Duodenal mucosa (tissue), 2 donors: Measurements from ENCODE around the gene SERPINA1.

Experiments used
- H3K27ac ChIP-seq: one replicate; pipeline ENCODE4 v1.7.0; 2013; ENCODE audit warnings: low read depth, low read length
- H3K27me3 ChIP-seq, 2 donors: one replicate each; pipeline ENCODE4 v1.7.0; 2013; ENCODE audit warnings: low read length in 2 of 2, control low read depth in 1 of 2; ENCODE audit not compliant: insufficient read depth in 2 of 2, control insufficient read depth in 1 of 2
- H3K36me3 ChIP-seq, 2 donors: one replicate each; pipeline ENCODE4 v1.7.0; 2013; ENCODE audit warnings: low read length in 2 of 2, control low read depth in 1 of 2; ENCODE audit not compliant: insufficient read depth in 2 of 2, control insufficient read depth in 1 of 2
- H3K4me1 ChIP-seq, 2 donors: one replicate each; pipeline ENCODE4 v1.7.0; 2013; ENCODE audit warnings: low read length in 2 of 2, control low read depth in 1 of 2; ENCODE audit not compliant: insufficient read depth in 2 of 2, control insufficient read depth in 1 of 2
- H3K4me3 ChIP-seq, 2 donors: one replicate each; pipeline ENCODE4 v1.7.0; 2013; ENCODE audit warnings: low read length in 2 of 2, low read depth in 1 of 2
- H3K9ac ChIP-seq, 2 donors: one replicate each; pipeline ENCODE4 v1.7.0; 2013; ENCODE audit warnings: low read length in 2 of 2, low read depth in 1 of 2
- H3K9me3 ChIP-seq, 2 donors: one replicate each; pipeline ENCODE4 v1.7.0; 2013; ENCODE audit warnings: low read length in 2 of 2, control low read depth in 1 of 2; ENCODE audit not compliant: control insufficient read depth in 1 of 2

The SERPINA1 gene

GRCh38 chr14:94385553-94386057 lies 2.8 kb downstream of the SERPINA1 start:
- Histone ChIP-seq H3K4me3 (no peak overlapping the region), H3K36me3 (no peaks in the 10 kb centered on the region), H3K4me1 (peaks cover 43 to 60% of the 10 kb centered on the region in 2 donors), H3K9me3 (no peaks in the 10 kb centered on the region), H3K9ac (no peak overlapping the region), H3K27ac (no peak overlapping the region), H3K27me3 (no peaks in the 10 kb centered on the region)

GRCh38 chr14:94384342-94384741 lies 4.1 kb downstream of the SERPINA1 start:
- Histone ChIP-seq H3K4me1 (peaks cover 36 to 50% of the 10 kb centered on the region in 2 donors), H3K27ac (no peak overlapping the region), H3K36me3 (no peaks in the 10 kb centered on the region), H3K9me3 (no peaks in the 10 kb centered on the region), H3K4me3 (no peak overlapping the region), H3K9ac (no peak overlapping the region), H3K27me3 (no peaks in the 10 kb centered on the region)

GRCh38 chr14:94383777-94384176 lies 4.6 kb downstream of the SERPINA1 start:
- Histone ChIP-seq H3K9me3 (no peaks in the 10 kb centered on the region), H3K9ac (no peak overlapping the region), H3K36me3 (no peaks in the 10 kb centered on the region), H3K27ac (no peak overlapping the region), H3K4me1 (peaks cover 31 to 44% of the 10 kb centered on the region in 2 donors), H3K27me3 (no peaks in the 10 kb centered on the region), H3K4me3 (no peak overlapping the region)

- no peak overlapping the region for H3K9ac ChIP-seq
- H3K4me3 ChIP-seq, result no peak overlapping the region
- no peaks in the 10 kb centered on the region for H3K9me3 ChIP-seq
- H3K36me3 ChIP-seq, result no peaks in the 10 kb centered on the region
- no peak overlapping the region for H3K27ac ChIP-seq
- H3K4me1 ChIP-seq, result peaks cover 24 to 36% of the 10 kb centered on the region in 2 donors
- no peaks in the 10 kb centered on the region for H3K27me3 ChIP-seq
Measured at GRCh38 chr14:94382716-94383596, 5.4 kb downstream of the SERPINA1 start.

- H3K9me3 ChIP-seq, result no peaks in the 10 kb centered on the region
- no peaks in the 10 kb centered on the region for H3K36me3 ChIP-seq
- no peak overlapping the region for H3K9ac ChIP-seq
- H3K4me1 ChIP-seq, result peaks cover 16 to 29% of the 10 kb centered on the region in 2 donors
- H3K27ac ChIP-seq, result no peak overlapping the region
- H3K27me3 ChIP-seq, result no peaks in the 10 kb centered on the region
- no peak overlapping the region for H3K4me3 ChIP-seq
Measured at GRCh38 chr14:94382099-94382715, 6.2 kb downstream of the SERPINA1 start.

GRCh38 chr14:94381149-94382030 lies 7.0 kb downstream of the SERPINA1 start:
- Histone ChIP-seq H3K9me3 (no peaks in the 10 kb centered on the region), H3K27me3 (no peaks in the 10 kb centered on the region), H3K4me3 (no peak overlapping the region), H3K36me3 (no peaks in the 10 kb centered on the region), H3K9ac (no peak overlapping the region), H3K27ac (no peak overlapping the region), H3K4me1 (peaks cover 13 to 21% of the 10 kb centered on the region in 2 donors)

- no peak overlapping the region for H3K27ac ChIP-seq
- H3K9ac ChIP-seq, result no peak overlapping the region
- no peak overlapping the region for H3K4me3 ChIP-seq
- H3K4me1 ChIP-seq, result peaks cover 10 to 14% of the 10 kb centered on the region in 2 donors
- H3K36me3 ChIP-seq, result no peaks in the 10 kb centered on the region
- no peaks in the 10 kb centered on the region for H3K9me3 ChIP-seq
- H3K27me3 ChIP-seq, result no peaks in the 10 kb centered on the region
Measured at GRCh38 chr14:94380225-94381148, 7.9 kb downstream of the SERPINA1 start.

GRCh38 chr14:94379291-94380224 lies 8.8 kb downstream of the SERPINA1 start:
- H3K27ac ChIP-seq, result no peak overlapping the region
- no peaks in the 10 kb centered on the region for H3K36me3 ChIP-seq
- H3K27me3 ChIP-seq, result no peaks in the 10 kb centered on the region
- no peak overlapping the region for H3K9ac ChIP-seq
- no peak overlapping the region for H3K4me3 ChIP-seq
- no peaks in the 10 kb centered on the region for H3K9me3 ChIP-seq
- H3K4me1 ChIP-seq, result peaks cover 3 to 6% of the 10 kb centered on the region in 2 donors
